DMS 273 treated with DMSO at 0.1 percent for 48 hours (cell line): ENCODE data around the gene VAV2.

ENCODE experiments used
- DNase-seq: peaks from one replicate; lab custom pipeline; 2025; lab: John Stamatoyannopoulos, UW

VAV2 gene

GRCh38 chr9:133979921-133980863 lies 11.9 kb downstream of the VAV2 start:
- no peak for DNase-seq

DNA sequence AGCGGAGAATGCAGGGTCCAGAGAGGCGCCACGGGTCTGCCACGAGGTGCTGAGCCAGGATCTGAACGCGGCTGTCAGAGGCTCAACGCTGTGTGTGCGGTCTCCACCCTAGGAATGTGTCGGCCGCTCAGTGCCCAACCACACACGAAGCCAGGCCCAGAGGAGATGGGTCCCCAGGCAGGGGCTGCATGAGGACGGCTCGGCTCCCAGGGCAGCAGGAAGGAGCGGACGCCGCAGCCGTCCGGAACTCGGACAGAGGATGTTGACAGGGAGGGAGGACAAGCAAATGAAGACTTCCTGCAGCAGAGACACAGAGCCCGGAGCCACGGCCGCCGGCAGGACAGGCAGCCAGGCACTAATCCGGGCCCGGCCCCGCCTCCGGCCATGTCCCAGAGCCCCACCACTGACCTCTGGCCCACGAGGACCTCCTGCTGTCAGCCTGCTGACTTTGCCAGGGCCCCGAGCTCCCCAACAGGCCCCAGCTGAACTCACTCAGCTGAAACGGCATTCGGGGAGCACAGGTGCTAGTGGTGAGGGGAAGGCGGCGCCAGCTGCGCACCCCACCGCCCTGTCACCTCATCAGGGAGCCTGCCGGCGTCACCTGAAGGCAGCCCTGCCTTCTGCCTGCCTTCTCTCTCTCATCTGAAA lies 12.7 kb downstream of the VAV2 start:
- DNase-seq, result no peak

GRCh38 chr9:133978899-133979272 lies 13.2 kb downstream of the VAV2 start:
- no peak for DNase-seq

- DNase-seq, result no peak
These were observed 13.8 kb downstream of the VAV2 start for GRCh38 chr9:133978226-133978898.

DNA sequence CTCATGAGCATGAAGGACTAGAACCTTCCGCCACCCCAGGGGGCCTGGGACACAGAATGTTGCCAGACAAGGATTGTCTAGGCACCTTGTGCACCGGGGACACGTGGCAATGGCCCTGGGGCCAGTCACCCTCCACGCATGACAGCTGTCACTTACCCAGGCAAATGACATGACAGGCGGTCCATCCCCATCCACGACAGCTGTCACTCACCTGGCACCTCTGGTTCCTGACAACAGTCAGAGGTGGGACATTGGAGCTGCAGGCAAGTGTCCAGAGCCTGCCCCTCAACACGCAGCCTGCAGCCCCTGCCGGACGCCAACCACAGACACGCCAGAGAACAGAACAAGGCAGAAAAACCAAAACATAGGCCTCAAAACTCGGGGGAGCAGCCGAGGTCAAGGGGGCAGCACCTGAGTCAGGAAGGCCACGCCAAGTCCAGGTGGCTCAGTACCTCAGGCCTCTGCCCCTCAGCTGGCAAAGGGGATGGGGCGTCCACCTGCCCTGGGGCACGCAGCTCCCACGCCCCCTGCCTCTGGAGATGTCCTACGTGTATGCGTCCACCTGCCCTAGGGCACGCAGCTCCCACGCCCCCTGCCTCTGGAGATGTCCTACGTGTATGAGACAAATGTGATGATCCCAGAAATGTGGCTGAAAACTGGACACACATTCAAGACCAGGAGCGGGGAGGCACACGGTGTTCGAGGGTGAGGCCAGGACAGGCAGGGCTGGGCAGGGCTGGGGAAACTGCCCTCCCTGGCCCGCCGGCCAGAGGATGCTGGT lies 14.5 kb downstream of the VAV2 start:
- no peak for DNase-seq

DNA sequence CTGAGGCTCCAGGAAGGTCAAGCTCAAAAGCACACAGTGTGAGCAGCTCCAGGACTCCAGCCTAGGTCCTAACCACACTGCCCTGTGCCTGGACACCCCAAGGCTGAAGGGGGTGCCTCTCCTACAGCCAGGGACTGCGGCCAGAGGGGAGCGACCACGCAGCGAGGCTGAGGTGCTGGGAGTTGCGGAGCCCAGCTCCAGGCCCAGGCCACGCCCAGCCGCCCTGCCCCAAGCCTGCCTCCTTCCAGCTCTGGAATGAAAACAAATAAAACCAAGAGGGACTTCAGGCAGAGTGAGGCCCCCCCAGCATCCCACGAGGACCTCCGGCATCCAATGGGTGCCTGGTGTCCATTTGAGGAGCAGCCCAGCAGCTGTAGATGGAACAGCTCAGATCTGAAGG lies 15.2 kb downstream of the VAV2 start:
- DNase-seq, result no peak

GRCh38 chr9:133976191-133976861 lies 15.8 kb downstream of the VAV2 start:
- no peak for DNase-seq

- no peak for DNase-seq
These were observed 16.6 kb downstream of the VAV2 start for GRCh38 chr9:133975511-133975910.

DNA sequence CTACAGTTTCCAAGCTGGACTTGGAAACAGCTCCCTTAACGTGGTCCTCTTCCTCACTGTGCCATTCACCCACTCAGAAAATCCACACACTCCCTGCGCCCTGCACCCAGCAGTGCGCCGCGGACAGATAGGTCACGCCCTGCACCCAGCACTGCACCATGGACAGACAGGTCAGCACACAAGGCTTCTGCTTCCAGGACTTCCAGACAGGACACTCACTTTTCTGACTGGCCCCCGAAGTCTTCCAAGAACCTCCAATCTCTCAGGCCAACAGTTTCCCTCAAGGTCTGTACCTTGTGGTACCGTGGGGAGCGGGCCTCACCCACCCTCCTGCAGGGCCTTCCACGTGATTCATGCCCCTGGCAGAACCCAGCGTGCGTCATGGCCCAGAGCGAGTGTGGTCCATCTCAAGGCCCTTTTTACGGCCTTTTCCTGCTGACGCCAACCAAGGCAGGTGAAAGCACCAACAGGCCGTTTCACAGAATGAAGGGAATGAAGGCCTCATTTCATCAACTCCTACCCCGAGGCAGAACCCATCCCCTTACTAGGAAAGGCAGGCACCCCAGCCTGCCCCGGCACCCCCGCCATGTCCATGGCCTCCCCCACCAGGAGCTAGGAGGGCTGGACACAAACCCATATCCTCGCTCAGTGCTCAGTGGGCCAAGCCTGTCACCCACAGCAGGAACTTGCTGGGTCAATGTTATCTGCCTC lies 17.3 kb downstream of the VAV2 start:
- no peak for DNase-seq

GRCh38 chr9:133973791-133974630 lies 18.1 kb downstream of the VAV2 start:
- DNase-seq, result no peak

DNA sequence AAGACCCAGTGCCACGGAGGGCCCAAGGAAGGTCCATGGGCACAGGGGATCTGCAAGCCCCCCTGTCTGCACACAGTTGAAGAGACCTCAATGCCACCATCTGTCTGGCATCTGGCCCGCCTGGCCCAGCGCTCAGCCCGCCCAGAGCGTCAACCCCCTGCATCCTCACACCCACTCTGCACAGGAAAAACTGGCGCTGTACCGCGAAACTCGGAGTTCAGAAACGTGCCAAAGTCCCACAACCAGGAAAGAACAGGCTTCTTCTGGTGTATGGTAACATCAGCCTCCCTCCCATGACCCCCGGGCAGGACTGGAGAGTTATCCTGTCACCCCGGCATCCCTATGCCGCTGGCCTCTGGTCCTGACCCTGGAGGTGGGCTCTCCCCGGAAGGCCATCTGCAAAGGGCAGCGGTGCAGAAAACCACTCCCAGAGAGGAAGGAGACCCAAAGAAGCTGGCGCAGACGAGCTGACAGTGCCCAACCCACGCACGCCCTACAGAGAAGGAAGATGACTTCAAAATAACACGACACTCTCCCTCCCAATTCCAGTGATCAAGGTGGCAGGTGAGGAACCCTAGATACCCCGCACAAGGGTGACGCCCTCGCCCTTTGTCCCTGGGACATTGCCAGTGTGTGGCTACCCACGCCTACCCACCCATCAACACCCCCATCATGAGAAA lies 18.9 kb downstream of the VAV2 start:
- no peak for DNase-seq

GRCh38 chr9:133971981-133972941 lies 19.9 kb downstream of the VAV2 start:
- DNase-seq, result no peak

DNA sequence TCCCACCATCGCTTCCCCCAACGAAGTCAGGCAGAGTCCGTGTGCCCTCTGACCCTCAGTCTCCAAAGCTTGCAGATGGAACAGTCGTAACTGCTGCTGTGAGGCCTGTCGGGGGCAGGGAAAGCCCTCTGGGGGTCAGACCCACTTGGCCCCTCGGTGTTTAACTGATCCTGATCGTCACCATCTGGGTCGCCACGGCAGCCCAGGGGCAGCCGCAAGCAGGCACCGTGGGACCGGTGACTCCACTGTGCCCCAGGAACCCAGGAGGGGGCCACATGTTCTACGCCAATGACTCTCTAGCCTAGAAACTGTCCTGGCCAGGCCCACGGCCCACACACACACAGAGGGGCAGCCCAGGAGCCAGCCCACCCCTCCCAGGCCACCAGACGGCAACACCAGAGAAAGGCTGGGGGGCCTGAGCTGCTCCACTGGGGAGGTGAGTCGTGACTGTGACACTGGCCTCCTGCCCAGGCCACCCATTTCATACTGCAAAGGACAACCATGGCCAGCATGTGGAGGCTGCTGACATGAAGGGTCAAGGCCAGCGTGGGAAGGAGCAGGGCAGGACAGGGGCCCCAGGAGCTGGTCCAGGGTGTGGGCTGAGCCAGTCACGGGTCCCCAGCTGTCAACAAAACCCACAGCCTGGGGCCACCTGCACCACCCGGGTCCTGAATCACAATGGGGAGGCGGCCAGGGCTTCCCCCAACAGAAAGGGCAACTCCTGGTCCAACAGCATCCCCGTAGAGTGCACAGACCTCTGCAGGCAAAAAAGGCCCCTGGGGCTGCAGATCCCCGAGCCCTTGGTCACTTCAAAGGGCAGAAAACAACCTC lies 20.8 kb downstream of the VAV2 start:
- no peak for DNase-seq

GRCh38 chr9:133970581-133971058 lies 21.5 kb downstream of the VAV2 start:
- DNase-seq, result no peak

DNA sequence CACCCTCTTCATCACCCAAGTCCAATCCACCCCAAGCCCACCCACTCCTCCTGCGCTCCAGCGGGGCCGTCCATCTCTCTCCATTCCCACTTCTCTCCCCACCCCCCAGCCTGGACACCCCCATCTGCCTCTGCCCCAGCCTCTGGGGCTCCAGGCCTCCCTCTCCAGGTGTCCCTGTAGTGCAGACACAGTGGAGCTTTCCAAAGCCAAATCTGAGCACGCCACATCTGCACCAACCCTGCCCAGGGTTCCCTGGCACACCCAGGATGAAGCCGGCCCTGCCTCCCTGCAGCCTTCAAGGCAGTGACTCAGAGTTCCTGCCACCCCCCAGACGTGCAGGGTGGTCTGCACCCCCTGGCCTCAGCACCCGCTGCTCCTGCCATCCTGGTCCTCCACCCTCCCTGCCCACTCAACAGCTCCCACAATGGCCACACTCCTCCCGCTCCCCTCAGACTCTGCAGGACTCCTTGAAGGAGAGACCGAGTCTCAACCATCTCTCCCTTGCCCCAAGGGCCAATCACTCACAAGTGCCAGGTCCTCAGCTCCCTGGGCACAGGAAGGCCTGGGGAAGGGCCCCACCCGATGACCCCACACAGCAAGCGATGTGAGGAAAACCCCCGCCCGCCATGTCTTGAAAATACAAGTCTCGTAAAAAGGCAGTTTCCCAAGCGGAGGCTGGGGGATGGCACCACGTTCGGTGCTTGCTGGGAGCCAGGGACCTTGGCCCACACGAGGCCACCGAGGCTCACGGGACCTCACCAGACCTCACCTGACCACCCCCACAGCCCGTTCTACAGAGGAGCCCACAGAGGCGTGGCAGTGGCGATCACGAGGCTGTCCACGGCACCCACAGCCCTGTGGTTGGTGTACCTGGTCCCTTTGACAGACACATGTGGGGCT lies 22.2 kb downstream of the VAV2 start:
- DNase-seq, result no peak
